ENCODE results near the gene SLC22A23. TPM values are rescaled to one million over a fixed set of nuclear protein-coding genes. Genes with fewer than 3 reads are reported as not detected.

Gene SLC22A23
- total RNA-seq, 2 experiments from 2014 or later = not detected

GRCh38 chr6:3222506-3223038, 234.3 kb downstream of the SLC22A23 start:
- Histone ChIP-seq H3K4me1 (ENCODE audit: insufficient read depth, low read length, poor library complexity, severe bottlenecking) (peaks cover 19% of the 10 kb centered on the region), H3K27ac (ENCODE audit: low read depth, low read length, poor library complexity, severe bottlenecking) (no peak overlapping the region), H3K9me3 (ENCODE audit: low read length) (no peaks in the 10 kb centered on the region), H3K79me2 (ENCODE audit: insufficient read depth, low read depth, low read length) (no peaks in the 10 kb centered on the region), H3K9me2 (ENCODE audit: insufficient read depth, low read length) (no peaks in the 10 kb centered on the region), H3K4me3 (ENCODE audit: low read depth, low read length, poor library complexity, severe bottlenecking) (no peak overlapping the region), H3K4me2 (ENCODE audit: low read length) (no peak overlapping the region), H2AFZ (ENCODE audit: low read length) (no peak overlapping the region), H4K20me1 (ENCODE audit: insufficient read depth, low read length) (no peaks in the 10 kb centered on the region), H3K36me3 (ENCODE audit: insufficient read depth, low read length) (no peaks in the 10 kb centered on the region)
- ChIA-PET CTCF (ENCODE audit: unreplicated experiment) (no interaction called here), POLR2A (interaction anchor here (0.8 kb wide), 1 partner anchor 52 kb away, joined by 3 read pairs; no protein-coding TSS in a partner anchor)
- no peak for DNase-seq (ENCODE audit: low spot score)
- intact Hi-C loops (cut with micrococcal nuclease; ENCODE audit: unreplicated experiment) = no loop called here
- TF ChIP-seq EZH2phosphoT487 (IDR thresholded peaks at IDR 0.05; ENCODE audit: borderline replicate concordance, low read depth, low read length) (no peak), CTCF (conservative IDR thresholded peaks at IDR 0.05; ENCODE audit: low read length) (no peak)
- no TSS peak for BruUV-seq (replicated peaks)

- H3K4me3 ChIP-seq (ENCODE audit: low read depth, low read length, poor library complexity, severe bottlenecking) = no peak overlapping the region
- H3K4me2 ChIP-seq (ENCODE audit: low read length) = no peak overlapping the region
- peaks cover 10% of the 10 kb centered on the region for H3K4me1 ChIP-seq (ENCODE audit: insufficient read depth, low read length, poor library complexity, severe bottlenecking)
- no peaks in the 10 kb centered on the region for H3K9me3 ChIP-seq (ENCODE audit: low read length)
- ChIA-PET CTCF (ENCODE audit: unreplicated experiment) (no interaction called here), POLR2A (no interaction called here)
- no peaks in the 10 kb centered on the region for H4K20me1 ChIP-seq (ENCODE audit: insufficient read depth, low read length)
- BruUV-seq (replicated peaks) = no TSS peak
- H3K36me3 ChIP-seq (ENCODE audit: insufficient read depth, low read length) = no peaks in the 10 kb centered on the region
- intact Hi-C loops (cut with micrococcal nuclease; ENCODE audit: unreplicated experiment) = no loop called here
- no peak overlapping the region for H3K27ac ChIP-seq (ENCODE audit: low read depth, low read length, poor library complexity, severe bottlenecking)
- H2AFZ ChIP-seq (ENCODE audit: low read length) = no peak overlapping the region
- no peaks in the 10 kb centered on the region for H3K79me2 ChIP-seq (ENCODE audit: insufficient read depth, low read depth, low read length)
- DNase-seq (ENCODE audit: low spot score) = no peak
- TF ChIP-seq CTCF (conservative IDR thresholded peaks at IDR 0.05; ENCODE audit: low read length) (no peak), EZH2phosphoT487 (IDR thresholded peaks at IDR 0.05; ENCODE audit: borderline replicate concordance, low read depth, low read length) (no peak)
- H3K9me2 ChIP-seq (ENCODE audit: insufficient read depth, low read length) = no peaks in the 10 kb centered on the region
Observed at GRCh38 chr6:3221578-3221977, 235.3 kb downstream of the SLC22A23 start.

GRCh38 chr6:3220366-3220765, 236.5 kb downstream of the SLC22A23 start:
- no peak overlapping the region for H3K27ac ChIP-seq (ENCODE audit: low read depth, low read length, poor library complexity, severe bottlenecking)
- H2AFZ ChIP-seq (ENCODE audit: low read length) = no peak overlapping the region
- no peaks in the 10 kb centered on the region for H3K36me3 ChIP-seq (ENCODE audit: insufficient read depth, low read length)
- POLR2A ChIA-PET = no interaction called here
- no peak for DNase-seq (ENCODE audit: low spot score)
- H3K79me2 ChIP-seq (ENCODE audit: insufficient read depth, low read depth, low read length) = no peaks in the 10 kb centered on the region
- peaks cover 7% of the 10 kb centered on the region for H3K4me1 ChIP-seq (ENCODE audit: insufficient read depth, low read length, poor library complexity, severe bottlenecking)
- no peaks in the 10 kb centered on the region for H3K9me2 ChIP-seq (ENCODE audit: insufficient read depth, low read length)
- intact Hi-C loops (cut with micrococcal nuclease; ENCODE audit: unreplicated experiment) = no loop called here
- BruUV-seq (replicated peaks) = no TSS peak
- H3K4me2 ChIP-seq (ENCODE audit: low read length) = no peak overlapping the region
- no peak overlapping the region for H3K4me3 ChIP-seq (ENCODE audit: low read depth, low read length, poor library complexity, severe bottlenecking)
- TF ChIP-seq EZH2phosphoT487 (IDR thresholded peaks at IDR 0.05; ENCODE audit: borderline replicate concordance, low read depth, low read length) (no peak), CTCF (conservative IDR thresholded peaks at IDR 0.05; ENCODE audit: low read length) (no peak)
- H4K20me1 ChIP-seq (ENCODE audit: insufficient read depth, low read length) = no peaks in the 10 kb centered on the region
- CTCF ChIA-PET (ENCODE audit: unreplicated experiment) = no interaction called here
- H3K9me3 ChIP-seq (ENCODE audit: low read length) = no peaks in the 10 kb centered on the region

Other genes with a start within 250 kb of the SLC22A23 start
- not detected in 2 replicates for gene TUBB2B, start 229.4 kb downstream of the SLC22A23 start, total RNA-seq (2014; rRNA removed; shearing (Covaris generic))
- 0.27 and 0.33 TPM in 2 replicates for gene TUBB2B, start 229.4 kb downstream of the SLC22A23 start, total RNA-seq (2022)
- 58.3 and 65.4 TPM in 2 replicates for gene PSMG4, start 198.1 kb downstream of the SLC22A23 start, total RNA-seq (2014; rRNA removed; shearing (Covaris generic))
- 43.3 and 48.9 TPM in 2 replicates for gene PSMG4, start 198.1 kb downstream of the SLC22A23 start, total RNA-seq (2022)